Ascending aorta (tissue), 2 donors: Measurements from ENCODE around the gene TAC1. TPM values are rescaled to one million over a fixed set of nuclear protein-coding genes. Genes with fewer than 3 reads are reported as not detected.
"Not testable (repeated sequence)": the region's sequence is repeated elsewhere in the genome, so short reads cannot be mapped to it uniquely, and the experiment has no call there.

ENCODE experiments used
- DNase-seq, 2 donors: peaks; one replicate each; pipeline ENCODE4 v3.0.0-alpha.2; 2019; ENCODE audit warnings: low spot score in 2 of 2
- H3K27ac ChIP-seq, 2 donors: fragments of 200-600 bp; sonication (generic); one replicate each; pipeline ENCODE4 v1.5.1; 2016 to 2017; ENCODE audit warnings: mild to moderate bottlenecking in 1 of 2
- H3K27me3 ChIP-seq: fragments of 200-600 bp; sonication (generic); one replicate; pipeline ENCODE4 v1.5.1; 2017
- H3K36me3 ChIP-seq, 2 donors: fragments of 200-600 bp; sonication (generic); one replicate each; pipeline ENCODE4 v1.5.1; 2016
- H3K4me1 ChIP-seq, 2 donors: fragments of 200-600 bp; sonication (generic); one replicate each; pipeline ENCODE4 v1.5.1; 2016 to 2017; ENCODE audit warnings: mild to moderate bottlenecking in 1 of 2
- H3K4me3 ChIP-seq, 2 donors: fragments of 200-600 bp; sonication (generic); one replicate each; pipeline ENCODE4 v1.5.1; 2016 to 2017; ENCODE audit warnings: mild to moderate bottlenecking in 1 of 2
- H3K9me3 ChIP-seq, 2 donors: fragments of 200-600 bp; sonication (generic); one replicate each; pipeline ENCODE4 v1.5.1; 2016
- CTCF ChIP-seq, 3 experiments: fragments of 200-600 bp in 2 of 3; fragments of 450-650 bp in 1 of 3; sonication (generic) in 2 of 3; IDR thresholded peaks; one replicate each; pipeline ENCODE4 v1.5.1; 2016 to 2019; ENCODE audit warnings: antibody characterized with exemption in 3 of 3, mild to moderate bottlenecking in 1 of 3, moderate library complexity in 1 of 3
- intact Hi-C: fragments of 100-400 bp; cut with DNase I; formaldehyde crosslinking; loops from one replicate; pipeline ENCODE4 v1.15.1; 2023
- total RNA-seq: library from RNA; depleted of rRNA; stranded (reverse); fragments of >200 nt; gene quantifications from one replicate; pipeline ENCODE4 v1.1.0, GENCODE V29; 2016

Gene TAC1
- total RNA-seq, 1 donor from 2014 or later, result not detected

DNA sequence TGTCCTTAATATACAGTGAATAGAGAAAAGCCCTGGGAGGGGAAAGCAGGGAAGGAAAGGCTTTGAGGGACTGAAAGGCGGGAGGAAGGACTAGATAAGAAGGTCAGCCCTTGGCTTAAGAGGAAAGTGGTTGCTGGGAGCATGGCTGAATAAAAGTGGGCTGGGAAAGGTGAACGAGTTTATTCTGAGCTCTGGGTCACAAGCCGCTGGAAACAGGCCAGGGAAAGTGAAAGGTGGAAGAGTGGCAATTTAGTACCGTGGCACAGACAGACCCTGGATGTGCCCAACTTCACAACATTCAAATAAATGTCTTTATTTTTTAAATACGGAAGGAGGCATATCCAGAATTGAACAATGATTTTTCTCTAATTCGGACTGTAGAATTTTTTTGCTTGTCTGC lies 39.7 kb downstream of the TAC1 start:
- Histone ChIP-seq H3K36me3 (no peaks in the 10 kb centered on the region), H3K27me3 (no peaks in the 10 kb centered on the region), H3K4me3 (no peak overlapping the region), H3K4me1 (no peaks in the 10 kb centered on the region), H3K27ac (no peak overlapping the region), H3K9me3 (no peaks in the 10 kb centered on the region)
- no peak for TF ChIP-seq CTCF (IDR thresholded peaks at IDR 0.05)
- intact Hi-C loops, result no loop called here
- no peak for DNase-seq

DNA sequence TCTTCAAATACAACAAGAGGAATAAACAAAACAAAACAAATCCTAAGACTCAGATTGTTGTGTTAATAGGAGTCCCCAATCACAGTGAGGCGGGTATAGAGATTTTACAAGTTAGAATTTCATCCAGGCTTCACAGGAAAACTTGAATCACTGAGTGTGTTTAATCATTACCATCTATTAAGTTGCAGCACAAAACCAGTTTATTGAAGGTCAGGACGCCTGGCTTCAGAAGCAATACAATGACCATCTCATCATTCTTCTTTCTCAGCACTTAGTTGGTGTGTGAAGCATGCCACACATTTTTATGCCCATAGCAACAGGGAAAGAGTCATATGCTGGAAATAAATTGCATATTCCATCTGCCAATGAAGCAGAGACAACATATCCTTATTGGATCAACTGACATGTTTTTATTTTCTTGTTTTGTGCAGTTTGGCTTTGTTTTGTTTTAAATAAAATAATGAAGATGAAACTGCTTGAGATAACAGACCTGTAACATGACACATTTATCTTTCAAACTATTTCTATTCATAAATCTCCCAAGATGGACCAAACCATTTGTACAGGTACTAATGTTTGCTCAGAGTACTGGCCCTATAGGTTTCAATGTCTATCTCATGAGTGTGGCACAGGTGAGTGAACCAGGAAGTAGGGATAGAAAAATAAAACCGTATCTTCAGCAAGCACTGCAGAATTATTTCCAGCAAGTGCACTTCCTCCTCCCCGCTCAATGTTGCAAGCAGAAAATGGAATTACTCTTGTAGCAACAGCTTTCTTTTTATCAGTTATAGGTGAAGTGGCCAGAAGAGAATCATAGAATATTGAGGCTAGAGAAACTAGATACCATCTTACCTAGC lies 40.4 kb downstream of the TAC1 start:
- Histone ChIP-seq H3K27me3 (no peaks in the 10 kb centered on the region), H3K27ac (no peak overlapping the region), H3K4me3 (no peak overlapping the region), H3K9me3 (no peaks in the 10 kb centered on the region), H3K4me1 (no peaks in the 10 kb centered on the region), H3K36me3 (no peaks in the 10 kb centered on the region)
- TF ChIP-seq CTCF (IDR thresholded peaks at IDR 0.05), result no peak
- intact Hi-C loops, result no loop called here
- DNase-seq, result no peak

GRCh38 chr7:97786398-97786797 lies 54.5 kb downstream of the TAC1 start:
- H3K4me3 ChIP-seq, H3K27me3 ChIP-seq, DNase-seq, H3K27ac ChIP-seq, H3K4me1 ChIP-seq, H3K36me3 ChIP-seq, intact Hi-C loops, H3K9me3 ChIP-seq: not testable (repeated sequence)

Other genes with a start within 250 kb of the TAC1 start
- 41.7 TPM for gene ASNS, start 140.3 kb downstream of the TAC1 start, total RNA-seq